HEK293 (cell line): ENCODE data around the gene PHKB.

Experiments
- CTCF ChIA-PET: fragments of 350-600 bp; formaldehyde crosslinking; extraction: SDS; loops from one replicate; lab custom pipeline; 2021; ENCODE audit warnings: antibody characterized with exemption; lab: Yijun Ruan, JAX
- POLR2A ChIA-PET: fragments of 300-600 bp; formaldehyde crosslinking; extraction: SDS; loops from one replicate; lab custom pipeline; 2020; ENCODE audit warnings: antibody characterized with exemption, inconsistent platforms; lab: Yijun Ruan, JAX
- H3K27ac ChIP-seq: fragments of 200-500 bp; sonication (Bioruptor generic); 2 replicates; pipeline ENCODE4 v1.5.1; 2014; ENCODE audit warnings: low read depth, low read length, control low read depth, inconsistent platforms; ENCODE audit errors: extremely low read depth
- H3K36me3 ChIP-seq, 2 experiments: fragments of 200-500 bp in 1 of 2; sonication (Bioruptor generic) in 1 of 2; 1 replicate in 1 of 2; 2 replicates in 1 of 2; pipeline ENCODE4 v1.5.1; 2014 to 2017; ENCODE audit warnings: inconsistent platforms in 2 of 2, low read length in 2 of 2; ENCODE audit not compliant: control insufficient read depth in 2 of 2, insufficient read depth in 1 of 2
- H3K4me1 ChIP-seq: fragments of 200-500 bp; sonication (Bioruptor generic); 2 replicates; pipeline ENCODE4 v1.5.1; 2014; ENCODE audit warnings: mild to moderate bottlenecking, low read length, inconsistent platforms; ENCODE audit not compliant: control insufficient read depth, insufficient read depth
- H3K4me3 ChIP-seq: 2 replicates; pipeline ENCODE4 v1.5.1; 2011; ENCODE audit warnings: low read depth, mild to moderate bottlenecking, control low read depth, low read length, moderate library complexity
- H3K9me3 ChIP-seq: fragments of 200-500 bp; sonication (Bioruptor generic); 2 replicates; pipeline ENCODE4 v1.5.1; 2014; ENCODE audit warnings: low read depth, low read length, inconsistent platforms; ENCODE audit not compliant: control insufficient read depth, insufficient read depth
- BCL11B ChIP-seq: fragments of 450-650 bp; formaldehyde crosslinking; IDR thresholded peaks from 2 replicates; pipeline ENCODE4 v1.5.1; 2016; ENCODE audit warnings: low read depth, missing biosample characterization, missing genetic modification characterization
- GLI4 ChIP-seq: fragments of 450-650 bp; formaldehyde crosslinking; IDR thresholded peaks from 2 replicates; pipeline ENCODE4 v1.5.1; 2016; ENCODE audit warnings: missing biosample characterization, missing genetic modification characterization
- HOXC10 ChIP-seq: sonication (generic); formaldehyde crosslinking; IDR thresholded peaks from 2 replicates; pipeline ENCODE4 v1.8.1; 2023; ENCODE audit warnings: mild to moderate bottlenecking, missing genetic modification reagents
- TSHZ1 ChIP-seq: fragments of 450-650 bp; formaldehyde crosslinking; IDR thresholded peaks from 2 replicates; pipeline ENCODE4 v1.5.1; 2016; ENCODE audit warnings: missing biosample characterization, missing genetic modification characterization, borderline replicate concordance
- YY1 ChIP-seq: fragments of 450-650 bp; formaldehyde crosslinking; IDR thresholded peaks from 2 replicates; pipeline ENCODE4 v1.5.1; 2018; ENCODE audit warnings: missing biosample characterization, missing genetic modification characterization
- ZFP41 ChIP-seq: fragments of 450-650 bp; formaldehyde crosslinking; IDR thresholded peaks from 2 replicates; pipeline ENCODE4 v1.5.1; 2016; ENCODE audit warnings: missing biosample characterization, missing genetic modification characterization, borderline replicate concordance
- ZNF114 ChIP-seq: fragments of 450-650 bp; formaldehyde crosslinking; IDR thresholded peaks from 2 replicates; pipeline ENCODE4 v1.5.0; 2017; ENCODE audit warnings: missing biosample characterization, missing genetic modification characterization
- ZNF23 ChIP-seq: fragments of 450-650 bp; formaldehyde crosslinking; IDR thresholded peaks from 2 replicates; pipeline ENCODE4 v1.5.1; 2016; ENCODE audit warnings: missing biosample characterization, missing genetic modification characterization, borderline replicate concordance
- ZNF274 ChIP-seq, 2 experiments: fragments of 200-500 bp in 1 of 2; fragments of 450-650 bp in 1 of 2; sonication (Bioruptor generic) in 1 of 2; formaldehyde crosslinking in 1 of 2; IDR thresholded peaks; 2 replicates each; pipeline versions ENCODE4 v1.5.1 to v1.6.1; 2014 to 2016; ENCODE audit warnings: borderline replicate concordance in 1 of 2, inconsistent platforms in 1 of 2, low read length in 1 of 2, missing biosample characterization in 1 of 2, missing genetic modification characterization in 1 of 2
- ZNF311 ChIP-seq: fragments of 450-650 bp; formaldehyde crosslinking; IDR thresholded peaks from 2 replicates; pipeline ENCODE4 v1.5.1; 2017; ENCODE audit warnings: missing biosample characterization, missing genetic modification characterization, borderline replicate concordance
- ZNF350 ChIP-seq: fragments of 450-650 bp; formaldehyde crosslinking; IDR thresholded peaks from 2 replicates; pipeline ENCODE4 v1.5.0; 2017; ENCODE audit warnings: missing biosample characterization, mild to moderate bottlenecking, missing genetic modification characterization
- ZNF488 ChIP-seq: fragments of 450-650 bp; formaldehyde crosslinking; IDR thresholded peaks from 2 replicates; pipeline ENCODE4 v1.5.1; 2016; ENCODE audit warnings: missing biosample characterization, missing genetic modification characterization
- ZNF529 ChIP-seq: fragments of 450-650 bp; formaldehyde crosslinking; IDR thresholded peaks from 2 replicates; pipeline ENCODE4 v1.5.1; 2017; ENCODE audit warnings: missing genetic modification characterization, missing biosample characterization; ENCODE audit not compliant: insufficient replicate concordance
- ZNF548 ChIP-seq: fragments of 450-650 bp; formaldehyde crosslinking; IDR thresholded peaks from 2 replicates; pipeline ENCODE4 v1.5.1; 2016; ENCODE audit warnings: missing biosample characterization, missing genetic modification characterization
- ZNF560 ChIP-seq: fragments of 450-650 bp; formaldehyde crosslinking; IDR thresholded peaks from 2 replicates; pipeline ENCODE4 v1.5.1; 2017; ENCODE audit warnings: missing biosample characterization, missing genetic modification characterization, borderline replicate concordance
- ZNF596 ChIP-seq: fragments of 450-650 bp; IDR thresholded peaks from 2 replicates; pipeline ENCODE4 v1.5.0; 2018; ENCODE audit warnings: missing biosample characterization, mild to moderate bottlenecking, missing genetic modification characterization, moderate library complexity
- ZNF621 ChIP-seq: fragments of 450-650 bp; formaldehyde crosslinking; IDR thresholded peaks from 2 replicates; pipeline ENCODE4 v1.5.1; 2017; ENCODE audit warnings: missing biosample characterization, missing genetic modification characterization
- ZNF664 ChIP-seq: fragments of 450-650 bp; formaldehyde crosslinking; IDR thresholded peaks from 2 replicates; pipeline ENCODE4 v1.5.1; 2016; ENCODE audit warnings: missing biosample characterization, missing genetic modification characterization
- ZNF701 ChIP-seq: fragments of 450-650 bp; formaldehyde crosslinking; IDR thresholded peaks from 2 replicates; pipeline ENCODE4 v1.5.1; 2016; ENCODE audit warnings: missing biosample characterization, missing genetic modification characterization
- ZNF707 ChIP-seq: fragments of 450-650 bp; formaldehyde crosslinking; IDR thresholded peaks from 2 replicates; pipeline ENCODE4 v1.5.1; 2016; ENCODE audit warnings: missing biosample characterization, missing genetic modification characterization
- ZNF776 ChIP-seq: fragments of 450-650 bp; formaldehyde crosslinking; IDR thresholded peaks from 2 replicates; pipeline ENCODE4 v1.5.0; 2017; ENCODE audit warnings: missing biosample characterization, missing genetic modification characterization, borderline replicate concordance
- ZNF791 ChIP-seq: fragments of 450-650 bp; formaldehyde crosslinking; IDR thresholded peaks from 2 replicates; pipeline ENCODE4 v1.5.1; 2016; ENCODE audit warnings: missing biosample characterization, missing genetic modification characterization
- ZNF830 ChIP-seq: fragments of 450-650 bp; IDR thresholded peaks from 2 replicates; pipeline ENCODE4 v1.5.0; 2018; ENCODE audit warnings: missing biosample characterization, missing genetic modification characterization, low read depth, mild to moderate bottlenecking, moderate library complexity
- ZSCAN4 ChIP-seq: fragments of 450-650 bp; formaldehyde crosslinking; IDR thresholded peaks from 2 replicates; pipeline ENCODE4 v1.5.1; 2017; ENCODE audit warnings: missing biosample characterization, missing genetic modification characterization
- TF ChIP-seq, protein P1 (sequence below): IDR thresholded peaks from 2 replicates; pipeline ENCODE4 v1.6.1; 2011; ENCODE audit warnings: mild to moderate bottlenecking, low read depth, low read length, borderline replicate concordance
- TF ChIP-seq, protein P2 (sequence below): fragments of 450-650 bp; formaldehyde crosslinking; IDR thresholded peaks from 2 replicates; pipeline ENCODE4 v1.5.1; 2016; ENCODE audit warnings: missing biosample characterization, missing genetic modification characterization
- TF ChIP-seq, protein P3 (sequence below): fragments of 450-650 bp; formaldehyde crosslinking; IDR thresholded peaks from 2 replicates; pipeline ENCODE4 v1.5.1; 2016; ENCODE audit warnings: missing biosample characterization, missing genetic modification characterization

The PHKB gene

DNA sequence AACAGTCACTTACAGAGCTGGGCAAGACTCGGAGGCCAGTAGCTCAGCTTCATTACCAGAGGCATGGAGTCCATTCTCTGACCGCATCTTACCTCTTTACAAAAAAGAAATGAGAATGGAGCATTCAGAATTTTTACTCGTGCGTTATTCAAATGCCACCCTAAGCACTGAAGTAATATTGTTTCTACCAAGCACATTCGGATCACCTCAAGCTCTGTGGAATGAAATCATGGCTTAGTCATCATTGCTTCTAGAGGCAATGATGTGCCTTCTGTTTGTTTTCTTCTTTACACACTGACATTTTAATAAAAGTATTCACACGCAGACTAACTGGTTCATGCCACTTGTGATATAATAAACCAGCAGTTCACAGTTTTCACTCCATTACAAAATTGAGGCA, 206.8 kb downstream of the PHKB start:
- Histone ChIP-seq H3K9me3 (no peaks in the 10 kb centered on the region), H3K36me3 (peaks cover 0 to 4% of the 10 kb centered on the region in 2 experiments; a peak in 1 of 3 replicates), H3K4me1 (peaks cover 2% of the 10 kb centered on the region; the same call in 1 of the 2 replicates), H3K4me3 (no peak overlapping the region), H3K27ac (no peak overlapping the region)
- ChIA-PET POLR2A (no interaction called here), CTCF (no interaction called here)
- TF ChIP-seq HOXC10 (no peak), ZNF488 (tag by site-specific recombination) (no peak), ZNF701 (no peak), YY1 (tag by site-specific recombination) (no peak), BCL11B (no peak), ZNF114 (tag by site-specific recombination) (no peak), ZNF776 (tag by site-specific recombination) (no peak), ZNF621 (tag by site-specific recombination) (no peak), ZNF664 (tag by site-specific recombination) (no peak), ZNF350 (tag by site-specific recombination) (no peak), ZNF548 (tag by site-specific recombination) (no peak), ZNF274 (IDR thresholded peaks at IDR 0.05; ENCODE audit: low read length) (no peak), ZNF274 (tag by site-specific recombination; IDR thresholded peaks at IDR 0.05; ENCODE audit: borderline replicate concordance) (no peak), ZFP41 (tag by site-specific recombination) (no peak), ZNF311 (no peak), ZSCAN4 (tag by site-specific recombination) (no peak)
- TF ChIP-seq, protein P1, sequence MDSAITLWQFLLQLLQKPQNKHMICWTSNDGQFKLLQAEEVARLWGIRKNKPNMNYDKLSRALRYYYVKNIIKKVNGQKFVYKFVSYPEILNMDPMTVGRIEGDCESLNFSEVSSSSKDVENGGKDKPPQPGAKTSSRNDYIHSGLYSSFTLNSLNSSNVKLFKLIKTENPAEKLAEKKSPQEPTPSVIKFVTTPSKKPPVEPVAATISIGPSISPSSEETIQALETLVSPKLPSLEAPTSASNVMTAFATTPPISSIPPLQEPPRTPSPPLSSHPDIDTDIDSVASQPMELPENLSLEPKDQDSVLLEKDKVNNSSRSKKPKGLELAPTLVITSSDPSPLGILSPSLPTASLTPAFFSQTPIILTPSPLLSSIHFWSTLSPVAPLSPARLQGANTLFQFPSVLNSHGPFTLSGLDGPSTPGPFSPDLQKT = no peak
- TF ChIP-seq, protein P2, sequence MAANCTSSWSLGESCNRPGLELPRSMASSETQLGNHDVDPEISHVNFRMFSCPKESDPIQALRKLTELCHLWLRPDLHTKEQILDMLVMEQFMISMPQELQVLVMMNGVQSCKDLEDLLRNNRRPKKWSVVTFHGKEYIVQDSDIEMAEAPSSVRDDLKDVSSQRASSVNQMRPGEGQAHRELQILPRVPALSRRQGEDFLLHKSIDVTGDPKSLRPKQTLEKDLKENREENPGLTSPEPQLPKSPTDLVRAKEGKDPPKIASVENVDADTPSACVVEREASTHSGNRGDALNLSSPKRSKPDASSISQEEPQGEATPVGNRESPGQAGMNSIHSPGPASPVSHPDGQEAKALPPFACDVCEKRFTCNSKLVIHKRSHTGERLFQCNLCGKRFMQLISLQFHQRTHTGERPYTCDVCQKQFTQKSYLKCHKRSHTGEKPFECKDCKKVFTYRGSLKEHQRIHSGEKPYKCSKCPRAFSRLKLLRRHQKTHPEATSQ = no peak

DNA sequence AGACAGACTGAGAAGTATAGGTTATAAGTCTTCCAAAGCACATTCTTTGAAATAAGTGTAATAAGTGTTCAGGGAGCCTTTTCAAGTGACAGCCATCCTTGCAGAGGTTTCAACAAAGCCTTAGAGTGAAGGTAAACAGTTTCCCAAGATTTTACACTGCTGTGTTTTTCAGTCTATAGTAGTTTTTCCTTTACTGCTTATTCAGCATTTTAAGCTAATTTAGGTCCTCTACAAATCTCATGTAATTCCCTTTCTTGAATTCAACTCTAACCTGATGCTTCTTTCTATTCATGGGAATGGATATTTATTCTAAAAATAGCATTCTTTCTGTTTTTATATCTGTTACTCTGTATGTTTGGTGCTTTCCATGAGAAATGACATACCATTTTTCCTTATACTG, 211.3 kb downstream of the PHKB start:
- Histone ChIP-seq H3K4me3 (no peak overlapping the region), H3K36me3 (peaks cover 0 to 27% of the 10 kb centered on the region in 2 experiments; a peak in 1 of 3 replicates), H3K27ac (no peak overlapping the region), H3K4me1 (no peaks in the 10 kb centered on the region), H3K9me3 (no peaks in the 10 kb centered on the region)
- CTCF ChIA-PET = no interaction called here
- POLR2A ChIA-PET = no interaction called here
- TF ChIP-seq ZNF23 (tag by site-specific recombination) (no peak), ZNF791 (tag by site-specific recombination) (no peak), ZNF596 (tag by site-specific recombination) (no peak), ZNF529 (tag by site-specific recombination) (no peak), ZNF830 (tag by site-specific recombination) (no peak), TSHZ1 (no peak), ZNF707 (tag by site-specific recombination) (no peak), GLI4 (tag by site-specific recombination) (no peak), ZNF560 (tag by site-specific recombination) (no peak)
- TF ChIP-seq, protein P3, sequence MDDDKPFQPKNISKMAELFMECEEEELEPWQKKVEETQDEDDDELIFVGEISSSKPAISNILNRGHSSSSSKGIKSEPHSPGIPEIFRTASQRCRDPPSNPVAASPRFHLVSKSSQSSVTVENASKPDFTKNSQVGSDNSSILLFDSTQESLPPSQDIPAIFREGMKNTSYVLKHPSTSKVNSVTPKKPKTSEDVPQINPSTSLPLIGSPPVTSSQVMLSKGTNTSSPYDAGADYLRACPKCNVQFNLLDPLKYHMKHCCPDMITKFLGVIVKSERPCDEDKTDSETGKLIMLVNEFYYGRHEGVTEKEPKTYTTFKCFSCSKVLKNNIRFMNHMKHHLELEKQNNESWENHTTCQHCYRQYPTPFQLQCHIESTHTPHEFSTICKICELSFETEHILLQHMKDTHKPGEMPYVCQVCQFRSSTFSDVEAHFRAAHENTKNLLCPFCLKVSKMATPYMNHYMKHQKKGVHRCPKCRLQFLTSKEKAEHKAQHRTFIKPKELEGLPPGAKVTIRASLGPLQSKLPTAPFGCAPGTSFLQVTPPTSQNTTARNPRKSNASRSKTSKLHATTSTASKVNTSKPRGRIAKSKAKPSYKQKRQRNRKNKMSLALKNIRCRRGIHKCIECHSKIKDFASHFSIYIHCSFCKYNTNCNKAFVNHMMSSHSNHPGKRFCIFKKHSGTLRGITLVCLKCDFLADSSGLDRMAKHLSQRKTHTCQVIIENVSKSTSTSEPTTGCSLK = no peak
